Activated T-cell treated with anti-CD3 and anti-CD28 coated beads for 4 hours (primary cell): ENCODE measurements around the gene COL18A1.
"Not testable (repeated sequence)": the region's sequence is repeated elsewhere in the genome, so short reads cannot be mapped to it uniquely, and the experiment has no call there.

Experiments used
- DNase-seq: peaks from one replicate; pipeline ENCODE4 v3.0.0-alpha.2; 2020

Gene COL18A1

GRCh38 chr21:45496968-45497845 is 92.2 kb downstream of the COL18A1 start:
- no peak for DNase-seq

GRCh38 chr21:45497846-45498645 is 93.1 kb downstream of the COL18A1 start:
- DNase-seq, result no peak

DNA sequence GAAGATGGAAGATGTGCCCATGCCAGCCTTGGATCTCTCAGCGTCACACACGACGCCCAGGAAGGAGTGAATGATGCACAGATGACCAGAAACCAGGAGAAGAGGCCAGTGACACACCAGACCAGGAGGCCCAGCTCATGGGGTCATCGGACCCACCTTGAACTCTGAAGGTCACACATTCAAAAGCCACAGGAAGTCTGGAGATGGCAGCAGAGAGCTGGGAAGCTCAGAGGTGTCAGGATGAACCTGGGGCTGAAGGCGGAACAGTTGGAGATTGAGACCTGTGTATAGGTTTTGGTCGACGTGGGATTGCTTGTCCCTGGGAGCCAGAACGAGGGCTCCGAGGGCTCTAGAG is 93.7 kb downstream of the COL18A1 start:
- DNase-seq, result no peak

DNA sequence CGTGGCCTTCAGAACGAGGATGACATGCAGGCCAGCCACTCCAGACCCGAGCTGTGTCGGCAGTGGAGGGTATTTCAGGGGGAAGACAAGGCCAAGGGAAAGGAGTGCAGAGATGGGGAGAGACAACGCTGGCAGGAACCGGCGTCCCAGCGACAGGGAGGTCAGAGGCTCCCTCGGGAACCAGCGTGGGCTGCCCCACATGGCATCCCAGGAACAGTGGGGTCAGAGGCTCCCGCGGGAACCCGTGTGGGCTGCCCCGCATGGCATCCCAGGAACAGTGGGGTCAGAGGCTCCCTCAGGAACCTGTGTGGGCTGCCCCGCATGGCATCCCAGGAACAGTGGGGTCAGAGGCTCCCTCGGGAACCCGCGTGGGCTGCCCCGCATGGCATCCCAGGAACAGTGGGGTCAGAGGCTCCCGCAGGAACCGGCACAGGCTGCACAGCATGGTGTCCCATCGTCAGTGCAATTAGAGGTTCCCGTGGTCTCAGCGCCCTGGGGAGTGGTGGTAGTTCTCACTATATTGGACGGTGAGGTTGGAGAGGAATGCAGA is 94.3 kb downstream of the COL18A1 start:
- no peak for DNase-seq

- DNase-seq, result no peak
Observed at GRCh38 chr21:45499970-45500577, 95.1 kb downstream of the COL18A1 start.

DNA sequence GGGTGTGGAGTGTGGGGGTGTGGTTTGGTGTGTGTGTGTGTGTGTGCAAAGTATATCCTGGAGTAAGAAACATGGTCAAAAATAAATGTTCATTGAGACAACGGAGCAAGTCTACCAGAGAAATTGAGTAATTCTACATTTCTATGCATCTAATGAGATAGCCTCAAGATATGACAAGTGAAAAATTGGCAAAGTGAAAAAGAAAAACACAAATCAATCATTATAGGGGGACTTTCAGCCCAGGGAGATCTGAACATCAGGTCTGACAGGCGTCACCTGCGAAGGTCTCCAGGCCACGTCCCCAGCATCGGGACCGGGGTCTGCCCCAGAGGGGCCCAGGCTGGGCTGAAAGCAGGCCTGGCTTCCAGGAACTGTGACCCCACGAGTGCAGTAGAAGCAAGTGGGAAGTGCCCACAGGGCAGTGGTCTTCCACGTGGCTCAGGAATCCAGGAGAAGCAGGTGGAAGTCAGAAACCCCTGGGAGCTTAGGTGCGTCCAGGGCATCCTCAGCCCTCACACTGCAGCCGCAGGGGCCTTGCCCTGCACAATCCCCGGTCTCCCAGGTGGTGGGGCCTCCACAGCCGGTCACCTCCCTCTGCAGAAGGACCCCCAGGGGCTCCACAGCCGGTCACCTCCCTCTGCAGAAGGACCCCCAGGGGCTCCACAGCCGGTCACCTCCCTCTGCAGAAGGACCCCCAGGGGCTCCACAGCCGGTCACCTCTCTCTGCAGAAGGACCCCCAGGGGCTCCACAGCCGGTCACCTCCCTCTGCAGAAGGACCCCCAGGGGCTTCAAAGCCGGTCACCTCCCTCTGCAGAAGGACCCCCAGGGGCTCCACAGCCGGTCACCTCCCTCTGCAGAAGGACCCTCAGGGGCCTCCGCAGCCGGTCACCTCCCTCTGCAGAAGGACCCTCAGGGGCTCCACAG is 96.4 kb downstream of the COL18A1 start:
- DNase-seq, result not testable (repeated sequence)

- no peak for DNase-seq
Observed at GRCh38 chr21:45502006-45502345, 97.0 kb downstream of the COL18A1 start.

DNA sequence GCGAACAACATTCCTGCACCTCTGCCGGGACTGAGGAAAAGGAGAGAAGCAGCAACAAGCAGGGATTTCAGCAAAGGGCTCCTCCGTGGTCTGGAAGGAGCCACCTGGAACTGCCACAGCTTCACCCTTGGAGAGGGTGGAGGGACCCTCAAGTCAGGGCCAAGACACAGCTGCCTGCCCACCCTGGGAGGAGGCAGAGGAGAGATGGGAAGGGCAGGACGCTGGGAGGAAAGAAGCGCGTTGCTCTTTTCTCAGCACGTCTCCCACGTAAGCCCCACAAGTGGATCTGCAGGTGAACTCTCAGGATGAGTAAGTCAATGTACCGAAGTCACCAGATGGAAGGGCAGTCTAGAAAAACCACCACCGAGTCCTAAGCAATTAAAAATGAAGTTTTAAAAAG is 97.6 kb downstream of the COL18A1 start:
- no peak for DNase-seq

- not testable (repeated sequence) for DNase-seq
Observed at GRCh38 chr21:45503226-45503625, 98.3 kb downstream of the COL18A1 start.

- DNase-seq, result no peak
Observed at GRCh38 chr21:45504021-45504515, 99.1 kb downstream of the COL18A1 start.

GRCh38 chr21:45504516-45505415 is 99.8 kb downstream of the COL18A1 start:
- DNase-seq, result no peak

DNA sequence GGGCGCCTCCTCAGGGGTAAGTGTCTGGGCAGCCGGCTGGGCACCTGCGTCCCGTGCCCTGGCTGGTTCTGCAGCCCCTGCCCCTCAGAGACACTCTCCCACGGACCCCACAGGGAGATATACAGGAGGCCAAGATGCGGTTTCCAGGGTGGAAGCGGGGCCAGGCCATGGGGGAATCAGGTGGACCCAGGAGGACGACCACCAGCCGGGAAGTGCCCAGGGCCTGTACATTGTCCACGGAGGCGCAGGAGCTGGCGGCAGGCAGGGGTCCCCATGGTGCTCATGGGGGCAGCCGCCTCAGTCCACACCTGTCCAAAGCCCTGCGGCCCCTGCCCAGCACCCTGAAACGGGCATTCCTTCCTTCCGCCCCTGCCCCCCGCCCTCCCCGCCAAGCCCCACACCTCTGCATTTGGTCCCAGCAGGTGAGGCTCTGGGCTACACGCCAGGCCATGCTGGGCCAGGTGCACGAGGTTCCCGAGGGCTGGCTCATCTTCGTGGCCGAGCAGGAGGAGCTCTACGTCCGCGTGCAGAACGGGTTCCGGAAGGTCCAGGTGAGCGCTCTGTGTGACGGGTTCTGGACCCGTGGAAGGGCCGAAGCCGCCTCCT is 100.6 kb downstream of the COL18A1 start:
- DNase-seq, result no peak

- no peak for DNase-seq
Observed at GRCh38 chr21:45506241-45506817, 101.4 kb downstream of the COL18A1 start.

- no peak for DNase-seq
Observed at GRCh38 chr21:45506836-45507522, 102.0 kb downstream of the COL18A1 start.

DNA sequence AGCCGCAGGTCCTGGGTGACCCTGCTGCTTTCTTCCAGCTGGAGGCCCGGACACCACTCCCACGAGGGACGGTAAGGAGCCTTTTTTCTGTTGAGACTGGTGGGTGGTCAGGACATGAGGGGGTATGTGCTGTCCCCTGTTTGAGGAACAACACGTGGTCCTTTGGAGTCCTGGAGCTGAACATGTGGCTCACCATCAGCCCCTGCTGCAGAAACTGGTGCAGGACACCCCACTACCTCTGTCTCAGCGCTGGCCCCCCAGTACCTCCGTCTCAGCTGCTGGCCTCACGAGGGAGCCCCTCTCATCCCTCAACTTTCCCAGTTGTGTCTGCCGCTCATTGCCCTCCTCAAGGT is 102.5 kb downstream of the COL18A1 start:
- no peak for DNase-seq

GRCh38 chr21:45507888-45508508 is 103.0 kb downstream of the COL18A1 start:
- no peak for DNase-seq

GRCh38 chr21:45508607-45509565 is 103.9 kb downstream of the COL18A1 start:
- DNase-seq, result no peak
